ENCODE measurements around the gene ELOVL3.

- TF ChIP-seq CTCF (conservative IDR thresholded peaks at IDR 0.05) (no peak), EZH2 (IDR thresholded peaks at IDR 0.05; ENCODE audit: low read depth) (no peak)
These were observed 25.1 kb upstream of the ELOVL3 start for GRCh38 chr10:102200751-102201640.

Data from PC-9 (cell line).